Measurements from ENCODE around the gene UBAP2. TPM values are rescaled to one million over a fixed set of nuclear protein-coding genes. Genes with fewer than 3 reads are reported as not detected.

The UBAP2 gene
- total RNA-seq, 2 experiments from 2014 or later = 24.7 to 26.5 TPM

DNA sequence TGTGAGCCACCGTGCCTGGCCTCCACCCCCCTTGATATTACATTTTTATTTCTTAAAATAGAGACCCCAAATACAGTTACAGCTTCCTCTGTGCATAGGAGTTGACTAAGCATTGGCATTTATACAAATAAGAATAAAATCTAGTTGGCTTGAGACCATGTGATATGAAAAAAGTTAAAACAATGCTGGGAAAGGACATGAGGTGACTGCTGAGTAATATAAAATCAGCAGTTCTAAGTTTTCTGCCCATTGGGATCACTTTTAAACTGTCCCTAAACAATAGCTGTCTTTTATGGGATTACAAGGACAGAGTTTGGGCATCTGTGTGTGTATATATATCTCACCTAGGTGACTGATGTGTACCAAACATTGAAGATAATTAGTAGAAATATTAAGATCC is 135.1 kb downstream of the UBAP2 start:
- Histone ChIP-seq H3K36me3 (ENCODE audit: insufficient read depth, low read length) (peaks cover 50% of the 10 kb centered on the region), H3K9me3 (ENCODE audit: control insufficient read depth in 1 of 2, insufficient read depth in 1 of 2, low read length in 2 of 2) (no peaks in the 10 kb centered on the region), H3K27ac (ENCODE audit: low read depth in 1 of 2, low read length in 2 of 2) (no peak overlapping the region), H3K27me3 (ENCODE audit: control insufficient read depth in 1 of 2, insufficient read depth in 2 of 2, low read length in 2 of 2) (no peaks in the 10 kb centered on the region), H3K4me1 (ENCODE audit: insufficient read depth, low read length) (no peaks in the 10 kb centered on the region), H3K4me3 (ENCODE audit: low read length) (no peak overlapping the region)
- Mint-ChIP-seq H3K27me3 (no peaks in the 10 kb centered on the region), H3K9me3 (no peaks in the 10 kb centered on the region), H3K4me1 (ENCODE audit: low read depth) (no peaks in the 10 kb centered on the region), H3K27ac (peak overlapping the region; percentile 42), H3K36me3 (ENCODE audit: low read depth) (peaks cover 61% of the 10 kb centered on the region), H3K4me3 (no peak overlapping the region)
- ChIA-PET CTCF (no interaction called here), POLR2A (no interaction called here)
- ATAC-seq (ENCODE audit: poor library complexity) = no peak
- no peak for DNase-seq
- TF ChIP-seq CTCF (IDR thresholded peaks at IDR 0.05) = no peak
- intact Hi-C loops (cut with DNase I, micrococcal nuclease) = no loop called here

DNA sequence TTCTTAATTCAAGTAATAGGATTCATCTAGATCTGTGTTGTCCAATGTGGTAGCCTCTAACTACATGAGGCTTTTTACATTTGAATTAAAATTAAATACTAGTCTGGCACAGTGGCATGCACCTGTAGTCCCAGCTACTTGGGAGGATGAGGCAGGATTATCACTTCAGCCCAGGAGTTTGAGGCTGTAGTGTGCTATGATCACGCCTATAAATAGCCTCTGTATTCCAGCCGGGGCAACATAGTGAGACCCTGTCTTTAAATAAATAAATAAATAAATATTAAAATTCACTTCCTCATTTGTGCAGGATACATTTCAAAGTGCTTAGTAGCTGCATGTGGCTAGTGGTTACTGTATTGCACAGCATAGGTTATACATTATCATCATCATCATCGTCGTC is 139.9 kb downstream of the UBAP2 start:
- no peaks in the 10 kb centered on the region for H3K27me3 ChIP-seq (ENCODE audit: control insufficient read depth in 1 of 2, insufficient read depth in 2 of 2, low read length in 2 of 2)
- no peaks in the 10 kb centered on the region for H3K4me1 ChIP-seq (ENCODE audit: insufficient read depth, low read length)
- no peak for DNase-seq
- H3K4me3 ChIP-seq (ENCODE audit: low read length) = no peak overlapping the region
- intact Hi-C loops (cut with DNase I, micrococcal nuclease) = no loop called here
- Mint-ChIP-seq H3K36me3 (ENCODE audit: low read depth) (peaks cover 35% of the 10 kb centered on the region), H3K27me3 (no peaks in the 10 kb centered on the region), H3K4me1 (ENCODE audit: low read depth) (peaks cover 26% of the 10 kb centered on the region), H3K4me3 (no peak overlapping the region), H3K27ac (no peak overlapping the region), H3K9me3 (no peaks in the 10 kb centered on the region)
- ATAC-seq (ENCODE audit: poor library complexity) = no peak
- no peak overlapping the region for H3K27ac ChIP-seq (ENCODE audit: low read depth in 1 of 2, low read length in 2 of 2)
- POLR2A ChIA-PET = no interaction called here
- CTCF ChIA-PET = no interaction called here
- H3K9me3 ChIP-seq (ENCODE audit: control insufficient read depth in 1 of 2, insufficient read depth in 1 of 2, low read length in 2 of 2) = no peaks in the 10 kb centered on the region
- TF ChIP-seq CTCF (IDR thresholded peaks at IDR 0.05) = no peak
- peaks cover 26% of the 10 kb centered on the region for H3K36me3 ChIP-seq (ENCODE audit: insufficient read depth, low read length)

GRCh38 chr9:33908114-33908513 is 140.6 kb downstream of the UBAP2 start:
- Mint-ChIP-seq H3K27me3 (no peaks in the 10 kb centered on the region), H3K9me3 (no peaks in the 10 kb centered on the region), H3K36me3 (ENCODE audit: low read depth) (peaks cover 35% of the 10 kb centered on the region), H3K27ac (no peak overlapping the region), H3K4me1 (ENCODE audit: low read depth) (peaks cover 26% of the 10 kb centered on the region), H3K4me3 (no peak overlapping the region)
- Histone ChIP-seq H3K27me3 (ENCODE audit: control insufficient read depth in 1 of 2, insufficient read depth in 2 of 2, low read length in 2 of 2) (no peaks in the 10 kb centered on the region), H3K4me3 (ENCODE audit: low read length) (no peak overlapping the region), H3K4me1 (ENCODE audit: insufficient read depth, low read length) (no peaks in the 10 kb centered on the region), H3K36me3 (ENCODE audit: insufficient read depth, low read length) (peaks cover 19% of the 10 kb centered on the region), H3K9me3 (ENCODE audit: control insufficient read depth in 1 of 2, insufficient read depth in 1 of 2, low read length in 2 of 2) (no peaks in the 10 kb centered on the region), H3K27ac (ENCODE audit: low read depth in 1 of 2, low read length in 2 of 2) (no peak overlapping the region)
- ChIA-PET POLR2A (no interaction called here), CTCF (no interaction called here)
- no peak for TF ChIP-seq CTCF (IDR thresholded peaks at IDR 0.05)
- DNase-seq (no peak), ATAC-seq (ENCODE audit: poor library complexity) (no peak)
- intact Hi-C loops (cut with DNase I, micrococcal nuclease) = no loop called here
